HCT116 (cell line): ENCODE results near the gene POR. TPM values are rescaled to one million over a fixed set of nuclear protein-coding genes. Genes with fewer than 3 reads are reported as not detected.

Source experiments
- ATAC-seq: fragments of 200-7000 bp; cut with Tn5 transposase; 2 replicates; pipeline ENCODE4 v1.9.1; 2020; ENCODE audit warnings: mild to moderate bottlenecking, moderate library complexity
- BruUV-seq: library from RNA; stranded (reverse); fragments of 400-500 nt; replicated peaks from 2 replicates; lab custom pipeline; 2021; lab: Mats Ljungman, UMichigan
- CTCF ChIA-PET: fragments of 300-600 bp; sonication (Branson Sonifier 250); formaldehyde crosslinking; loops from one replicate; lab custom pipeline; 2021; ENCODE audit warnings: antibody characterized with exemption; lab: Charles Lee
- POLR2A ChIA-PET: fragments of 300-600, 350-600 bp; sonication (Branson Sonifier 250); formaldehyde crosslinking; loops from one replicate; lab custom pipeline; 2021; ENCODE audit warnings: antibody characterized with exemption; lab: Charles Lee
- RAD21 ChIA-PET, 2 experiments: fragments of 300-600 bp; sonication (Branson Sonifier 250); formaldehyde crosslinking; loops; one replicate each; lab custom pipeline; 2023; ENCODE audit warnings: low total read pairs in 2 of 2; ENCODE audit not compliant: uncharacterized antibody in 2 of 2, unreplicated experiment in 2 of 2, low non-redundant PET in 1 of 2; lab: Charles Lee
- DNase-seq: peaks from one replicate; pipeline ENCODE4 v3.0.0-alpha.2; 2010; ENCODE audit warnings: low read depth, low spot score
- H2AFZ ChIP-seq: fragments of 200-600 bp; shearing (Covaris generic), sonication (generic); 2 replicates; pipeline ENCODE4 v1.6.1; 2017; ENCODE audit warnings: low read depth, mixed run types, mixed read lengths, antibody characterized with exemption, low read length; ENCODE audit not compliant: poor library complexity, severe bottlenecking
- H3K27ac ChIP-seq: 2 replicates; pipeline ENCODE4 v1.5.1; 2012; ENCODE audit warnings: low read depth, low read length
- H3K27me3 ChIP-seq: fragments of 200-600 bp; sonication (generic); 2 replicates; pipeline ENCODE4 v1.6.1; 2016; ENCODE audit warnings: mixed run types, low read length, mixed read lengths; ENCODE audit not compliant: insufficient read depth
- H3K36me3 ChIP-seq, 2 experiments: fragments of 200-500 bp in 1 of 2; fragments of 200-600 bp in 1 of 2; sonication (Bioruptor generic) in 1 of 2; sonication (generic) in 1 of 2; 2 replicates each; pipeline versions ENCODE4 v1.5.1 to v1.6.1; 2014 to 2016; ENCODE audit warnings: low read length in 2 of 2, inconsistent platforms in 1 of 2, mixed read lengths in 1 of 2, mixed run types in 1 of 2; ENCODE audit not compliant: insufficient read depth in 2 of 2, control insufficient read depth in 1 of 2
- H3K4me1 ChIP-seq, 2 experiments: fragments of 200-600 bp in 1 of 2; sonication (generic) in 1 of 2; 2 replicates each; pipeline versions ENCODE4 v1.5.1 to v1.6.1; 2012 to 2017; ENCODE audit warnings: low read length in 2 of 2, inconsistent platforms in 1 of 2, mild to moderate bottlenecking in 1 of 2, mixed read lengths in 1 of 2, mixed run types in 1 of 2, moderate library complexity in 1 of 2; ENCODE audit not compliant: insufficient read depth in 2 of 2, control insufficient read depth in 1 of 2
- H3K4me2 ChIP-seq: fragments of 200-600 bp; sonication (generic); 2 replicates; pipeline ENCODE4 v1.6.1; 2017; ENCODE audit warnings: mixed run types, low read length, mixed read lengths
- H3K4me3 ChIP-seq, 2 experiments: fragments of 200-600 bp in 1 of 2; sonication (generic) in 1 of 2; replicated peaks in 1 of 2; 2 replicates each; pipeline ENCODE4 v1.5.1; 2011 to 2016; ENCODE audit warnings: low read length in 2 of 2, control low read depth in 1 of 2, low read depth in 1 of 2, mild to moderate bottlenecking in 1 of 2, mixed read lengths in 1 of 2, mixed run types in 1 of 2
- H3K79me2 ChIP-seq: fragments of 200-600 bp; sonication (generic); 2 replicates; pipeline ENCODE4 v1.6.1; 2017; ENCODE audit warnings: mild to moderate bottlenecking, mixed run types, low read length, moderate library complexity, mixed read lengths; ENCODE audit not compliant: insufficient read depth
- H3K9ac ChIP-seq: fragments of 200-600 bp; sonication (generic); 2 replicates; pipeline ENCODE4 v1.6.1; 2016; ENCODE audit warnings: low read length, mixed read lengths
- H3K9me2 ChIP-seq: fragments of 200-600 bp; sonication (generic), shearing (Covaris generic); 2 replicates; pipeline ENCODE4 v1.6.1; 2017; ENCODE audit warnings: mixed run types, mild to moderate bottlenecking, moderate library complexity; ENCODE audit not compliant: insufficient read depth
- H3K9me3 ChIP-seq, 2 experiments: fragments of 200-500 bp in 1 of 2; fragments of 200-600 bp in 1 of 2; sonication (Bioruptor generic) in 1 of 2; sonication (generic) in 1 of 2; 2 replicates each; pipeline ENCODE4 v1.6.1; 2014 to 2017; ENCODE audit warnings: low read length in 2 of 2, mixed read lengths in 2 of 2, inconsistent platforms in 1 of 2, low read depth in 1 of 2, mild to moderate bottlenecking in 1 of 2, mixed run types in 1 of 2, moderate library complexity in 1 of 2; ENCODE audit not compliant: control insufficient read depth in 1 of 2, insufficient read depth in 1 of 2
- H4K20me1 ChIP-seq: fragments of 200-600 bp; sonication (generic), shearing (Covaris generic); 2 replicates; pipeline ENCODE4 v1.6.1; 2017; ENCODE audit warnings: mixed run types, mild to moderate bottlenecking, moderate library complexity; ENCODE audit not compliant: insufficient read depth
- CBX3 ChIP-seq: IDR thresholded peaks from 2 replicates; pipeline ENCODE4 v1.6.1; 2012; ENCODE audit warnings: low read depth
- EGR1 ChIP-seq: IDR thresholded peaks from 2 replicates; pipeline ENCODE4 v1.6.1; 2012; ENCODE audit warnings: low read depth
- ELF1 ChIP-seq: IDR thresholded peaks from 2 replicates; pipeline ENCODE4 v1.6.1; 2012; ENCODE audit warnings: low read depth, borderline replicate concordance
- EZH2phosphoT487 ChIP-seq: fragments of 200-600 bp; IDR thresholded peaks from 2 replicates; pipeline ENCODE4 v1.6.1; 2018; ENCODE audit warnings: antibody characterized with exemption, borderline replicate concordance
- JUND ChIP-seq: IDR thresholded peaks from 2 replicates; pipeline ENCODE4 v1.6.1; 2012
- POLR2A ChIP-seq: IDR thresholded peaks from 2 replicates; pipeline ENCODE4 v1.7.0; 2011; ENCODE audit warnings: borderline replicate concordance; ENCODE audit not compliant: insufficient read depth, insufficient read length; ENCODE audit errors: extremely low read depth
- REST ChIP-seq: IDR thresholded peaks from 2 replicates; pipeline ENCODE4 v1.6.1; 2012; ENCODE audit warnings: low read depth
- SIN3A ChIP-seq: IDR thresholded peaks from 2 replicates; pipeline ENCODE4 v1.6.1; 2012; ENCODE audit warnings: low read depth
- SP1 ChIP-seq: IDR thresholded peaks from 2 replicates; pipeline ENCODE4 v1.6.1; 2012; ENCODE audit warnings: low read depth
- SRF ChIP-seq: IDR thresholded peaks from 2 replicates; pipeline ENCODE4 v1.6.1; 2012; ENCODE audit warnings: low read depth
- TCF7L2 ChIP-seq: IDR thresholded peaks from 2 replicates; pipeline ENCODE4 v1.7.0; 2011; ENCODE audit warnings: borderline replicate concordance, inconsistent platforms; ENCODE audit not compliant: insufficient read depth, insufficient read length; ENCODE audit errors: extremely low read depth
- ZNF274 ChIP-seq: fragments of 200-500 bp; sonication (Bioruptor generic); IDR thresholded peaks from 2 replicates; pipeline ENCODE4 v1.6.1; 2014; ENCODE audit warnings: mild to moderate bottlenecking, low read depth, low read length, inconsistent platforms
- intact Hi-C: fragments of 100-400 bp; cut with micrococcal nuclease; formaldehyde crosslinking; loops from 2 replicates; pipeline ENCODE4 v1.10.0; 2022
- total RNA-seq: library from RNA; stranded (reverse); gene quantifications from one replicate; pipeline ENCODE4 v1.2.1, GENCODE V29; 2021; ENCODE audit not compliant: unreplicated experiment
- TF ChIP-seq, protein P1 (sequence below): IDR thresholded peaks from 2 replicates; pipeline ENCODE4 v1.6.1; 2012
- TF ChIP-seq, protein P2 (sequence below): IDR thresholded peaks from 2 replicates; pipeline ENCODE4 v1.6.1; 2012
- TF ChIP-seq, protein P3 (sequence below), 3 experiments: fragments of 200-600 bp in 1 of 3; sonication (generic) in 1 of 3; IDR thresholded peaks in 2 of 3; conservative IDR thresholded peaks in 1 of 3; 2 replicates each; pipeline ENCODE4 v1.5.1; 2012 to 2017; ENCODE audit warnings: low read depth in 2 of 3, low read length in 2 of 3, antibody characterized with exemption in 1 of 3, borderline replicate concordance in 1 of 3, control low read depth in 1 of 3, mild to moderate bottlenecking in 1 of 3, mixed read lengths in 1 of 3, mixed run types in 1 of 3, moderate library complexity in 1 of 3; ENCODE audit not compliant: insufficient read depth in 1 of 3
- TF ChIP-seq, protein P4 (sequence below): IDR thresholded peaks from 2 replicates; pipeline ENCODE4 v1.6.1; 2011; ENCODE audit warnings: mild to moderate bottlenecking, low read length, moderate library complexity; ENCODE audit not compliant: insufficient replicate concordance; ENCODE audit errors: extremely low read depth

The POR gene
- total RNA-seq, 1 experiment from 2014 or later: 120 TPM

DNA sequence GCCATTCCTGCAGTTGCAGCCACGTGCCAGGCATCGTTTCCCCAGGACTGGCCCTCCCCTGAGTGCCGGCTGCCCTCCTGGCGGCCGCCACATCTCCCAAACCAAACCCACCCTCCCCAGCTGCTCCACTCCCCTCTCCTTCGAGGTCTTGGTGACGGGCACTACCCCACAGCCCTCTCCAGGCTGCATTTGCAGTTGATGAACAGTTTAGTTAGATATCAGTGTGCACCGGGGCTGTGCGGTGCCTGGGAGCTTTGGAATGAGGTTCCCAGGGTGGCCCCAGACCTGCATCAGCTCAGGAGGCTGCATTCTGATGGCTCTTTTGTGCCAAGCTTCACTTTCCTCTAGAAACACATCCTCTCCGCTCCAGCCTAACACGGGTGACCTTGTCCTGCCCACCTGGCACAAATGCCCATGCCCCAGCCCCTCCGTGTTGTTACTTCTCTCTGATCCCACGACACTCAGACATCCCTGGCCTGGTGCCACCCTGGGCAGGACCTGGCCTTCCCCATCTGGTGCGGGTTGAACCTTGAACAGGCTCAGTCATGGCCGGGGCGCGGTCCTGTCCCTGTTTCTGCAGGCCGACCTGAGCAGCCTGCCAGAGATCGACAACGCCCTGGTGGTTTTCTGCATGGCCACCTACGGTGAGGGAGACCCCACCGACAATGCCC lies 64.9 kb downstream of the POR start:
- ChIA-PET POLR2A (no interaction called here), RAD21 (no interaction called here), CTCF (no interaction called here)
- H4K20me1 ChIP-seq: no peaks in the 10 kb centered on the region
- H3K27ac ChIP-seq: no peak overlapping the region
- H3K36me3 ChIP-seq: peaks cover 0 to 6% of the 10 kb centered on the region in 2 experiments; a peak in 2 of 4 replicates
- H3K4me1 ChIP-seq: peaks cover 0 to 13% of the 10 kb centered on the region in 2 experiments; a peak in 3 of 4 replicates
- TF ChIP-seq, protein P1, sequence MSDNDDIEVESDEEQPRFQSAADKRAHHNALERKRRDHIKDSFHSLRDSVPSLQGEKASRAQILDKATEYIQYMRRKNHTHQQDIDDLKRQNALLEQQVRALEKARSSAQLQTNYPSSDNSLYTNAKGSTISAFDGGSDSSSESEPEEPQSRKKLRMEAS: no peak
- TF ChIP-seq, protein P2, sequence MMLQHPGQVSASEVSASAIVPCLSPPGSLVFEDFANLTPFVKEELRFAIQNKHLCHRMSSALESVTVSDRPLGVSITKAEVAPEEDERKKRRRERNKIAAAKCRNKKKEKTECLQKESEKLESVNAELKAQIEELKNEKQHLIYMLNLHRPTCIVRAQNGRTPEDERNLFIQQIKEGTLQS: no peak
- TF ChIP-seq ZNF274 (no peak), SIN3A (no peak), CBX3 (no peak), EGR1 (no peak), REST (no peak), ELF1 (no peak), SRF (no peak), POLR2A (no peak), EZH2phosphoT487 (no peak), TCF7L2 (no peak), JUND (no peak), SP1 (no peak)
- TF ChIP-seq, protein P3, sequence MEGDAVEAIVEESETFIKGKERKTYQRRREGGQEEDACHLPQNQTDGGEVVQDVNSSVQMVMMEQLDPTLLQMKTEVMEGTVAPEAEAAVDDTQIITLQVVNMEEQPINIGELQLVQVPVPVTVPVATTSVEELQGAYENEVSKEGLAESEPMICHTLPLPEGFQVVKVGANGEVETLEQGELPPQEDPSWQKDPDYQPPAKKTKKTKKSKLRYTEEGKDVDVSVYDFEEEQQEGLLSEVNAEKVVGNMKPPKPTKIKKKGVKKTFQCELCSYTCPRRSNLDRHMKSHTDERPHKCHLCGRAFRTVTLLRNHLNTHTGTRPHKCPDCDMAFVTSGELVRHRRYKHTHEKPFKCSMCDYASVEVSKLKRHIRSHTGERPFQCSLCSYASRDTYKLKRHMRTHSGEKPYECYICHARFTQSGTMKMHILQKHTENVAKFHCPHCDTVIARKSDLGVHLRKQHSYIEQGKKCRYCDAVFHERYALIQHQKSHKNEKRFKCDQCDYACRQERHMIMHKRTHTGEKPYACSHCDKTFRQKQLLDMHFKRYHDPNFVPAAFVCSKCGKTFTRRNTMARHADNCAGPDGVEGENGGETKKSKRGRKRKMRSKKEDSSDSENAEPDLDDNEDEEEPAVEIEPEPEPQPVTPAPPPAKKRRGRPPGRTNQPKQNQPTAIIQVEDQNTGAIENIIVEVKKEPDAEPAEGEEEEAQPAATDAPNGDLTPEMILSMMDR (IDR thresholded peaks at IDR 0.05 in 2 of 3, conservative IDR thresholded peaks at IDR 0.05 in 1 of 3; ENCODE audit: borderline replicate concordance in 1 of 3, insufficient read depth in 1 of 3, low read depth in 2 of 3, low read length in 2 of 3): no peak
- TF ChIP-seq, protein P4, sequence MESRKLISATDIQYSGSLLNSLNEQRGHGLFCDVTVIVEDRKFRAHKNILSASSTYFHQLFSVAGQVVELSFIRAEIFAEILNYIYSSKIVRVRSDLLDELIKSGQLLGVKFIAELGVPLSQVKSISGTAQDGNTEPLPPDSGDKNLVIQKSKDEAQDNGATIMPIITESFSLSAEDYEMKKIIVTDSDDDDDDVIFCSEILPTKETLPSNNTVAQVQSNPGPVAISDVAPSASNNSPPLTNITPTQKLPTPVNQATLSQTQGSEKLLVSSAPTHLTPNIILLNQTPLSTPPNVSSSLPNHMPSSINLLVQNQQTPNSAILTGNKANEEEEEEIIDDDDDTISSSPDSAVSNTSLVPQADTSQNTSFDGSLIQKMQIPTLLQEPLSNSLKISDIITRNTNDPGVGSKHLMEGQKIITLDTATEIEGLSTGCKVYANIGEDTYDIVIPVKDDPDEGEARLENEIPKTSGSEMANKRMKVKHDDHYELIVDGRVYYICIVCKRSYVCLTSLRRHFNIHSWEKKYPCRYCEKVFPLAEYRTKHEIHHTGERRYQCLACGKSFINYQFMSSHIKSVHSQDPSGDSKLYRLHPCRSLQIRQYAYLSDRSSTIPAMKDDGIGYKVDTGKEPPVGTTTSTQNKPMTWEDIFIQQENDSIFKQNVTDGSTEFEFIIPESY: no peak
- ATAC-seq (no peak), DNase-seq (no peak)
- H3K9ac ChIP-seq: no peak overlapping the region
- intact Hi-C loops: no loop called here
- no peaks in the 10 kb centered on the region for H3K27me3 ChIP-seq
- H3K9me3 ChIP-seq: no peaks in the 10 kb centered on the region
- H2AFZ ChIP-seq: no peak overlapping the region
- no peaks in the 10 kb centered on the region for H3K9me2 ChIP-seq
- no peaks in the 10 kb centered on the region for H3K79me2 ChIP-seq
- H3K4me2 ChIP-seq: no peak overlapping the region
- H3K4me3 ChIP-seq: no peak overlapping the region
- no TSS peak for BruUV-seq
